IMR-90 (cell line): ENCODE data around the gene MTF1. TPM values are rescaled to one million over a fixed set of nuclear protein-coding genes. Genes with fewer than 3 reads are reported as not detected.

Experiments used
- ATAC-seq: fragments of 200-7000 bp; cut with Tn5 transposase; 2 replicates; pipeline ENCODE4 v1.9.1; 2020; ENCODE audit warnings: low read depth, mild to moderate bottlenecking, moderate library complexity
- BruUV-seq: library from RNA; stranded (reverse); fragments of 400-500 nt; replicated peaks from 2 replicates; lab custom pipeline; 2021; lab: Mats Ljungman, UMichigan
- CTCF ChIA-PET: fragments of 300-600 bp; formaldehyde crosslinking; extraction: SDS; loops from one replicate; lab custom pipeline; 2021; ENCODE audit warnings: antibody characterized with exemption; lab: Yijun Ruan, JAX
- POLR2A ChIA-PET: fragments of 300-600 bp; sonication (Branson Sonifier 250); formaldehyde crosslinking; loops from one replicate; lab custom pipeline; 2022; ENCODE audit warnings: antibody characterized with exemption; ENCODE audit not compliant: unreplicated experiment; lab: Charles Lee
- DNase-seq: peaks from one replicate; pipeline ENCODE4 v3.0.0; 2013
- H2AFZ ChIP-seq: replicated peaks from 2 replicates; pipeline ENCODE3; 2013; ENCODE audit warnings: low read length, mild to moderate bottlenecking; ENCODE audit not compliant: poor library complexity
- H2AK5ac ChIP-seq: 2 replicates; pipeline ENCODE4 v1.6.1; 2013; ENCODE audit warnings: low read depth, low read length, inconsistent platforms
- H2AK9ac ChIP-seq: replicated peaks from 2 replicates; pipeline ENCODE3; 2013; ENCODE audit warnings: mild to moderate bottlenecking, low read depth, low read length, moderate library complexity; ENCODE audit not compliant: poor library complexity
- H2BK120ac ChIP-seq: 2 replicates; pipeline ENCODE4 v1.6.1; 2013; ENCODE audit warnings: low read depth, low read length, inconsistent platforms
- H2BK15ac ChIP-seq: 3 replicates; pipeline ENCODE4 v1.6.1; 2013; ENCODE audit warnings: low read depth, low read length, inconsistent platforms
- H2BK20ac ChIP-seq: 2 replicates; pipeline ENCODE4 v1.6.1; 2013; ENCODE audit warnings: low read depth, mild to moderate bottlenecking, inconsistent platforms, low read length, moderate library complexity
- H2BK5ac ChIP-seq: 2 replicates; pipeline ENCODE4 v1.6.1; 2013; ENCODE audit warnings: mild to moderate bottlenecking, low read depth, low read length, inconsistent platforms; ENCODE audit not compliant: poor library complexity, severe bottlenecking
- H3K14ac ChIP-seq: replicated peaks from 2 replicates; pipeline ENCODE4 v1.6.1; 2013; ENCODE audit warnings: low read depth, low read length, inconsistent platforms
- H3K18ac ChIP-seq: 2 replicates; pipeline ENCODE4 v1.6.1; 2013; ENCODE audit warnings: low read depth, low read length, control low read depth
- H3K23ac ChIP-seq: 2 replicates; pipeline ENCODE4 v1.6.1; 2013; ENCODE audit warnings: low read depth, low read length, inconsistent platforms
- H3K27ac ChIP-seq: 2 replicates; pipeline ENCODE4 v1.5.1; 2013; ENCODE audit warnings: mild to moderate bottlenecking, control low read depth, low read length; ENCODE audit not compliant: insufficient read depth
- H3K27me3 ChIP-seq: 2 replicates; pipeline ENCODE4 v1.6.1; 2013; ENCODE audit warnings: low read length; ENCODE audit not compliant: control insufficient read depth, insufficient read depth
- H3K36me3 ChIP-seq: 2 replicates; pipeline ENCODE4 v1.6.1; 2013; ENCODE audit warnings: low read length, mixed read lengths; ENCODE audit not compliant: control insufficient read depth, insufficient read depth
- H3K4ac ChIP-seq: 2 replicates; pipeline ENCODE4 v1.6.1; 2013; ENCODE audit warnings: low read depth, low read length, inconsistent platforms
- H3K4me1 ChIP-seq: 2 replicates; pipeline ENCODE4 v1.6.1; 2013; ENCODE audit warnings: low read length, mixed read lengths; ENCODE audit not compliant: control insufficient read depth, insufficient read depth
- H3K4me2 ChIP-seq: 2 replicates; pipeline ENCODE4 v1.6.1; 2013; ENCODE audit warnings: low read depth, mild to moderate bottlenecking, control low read depth, low read length, moderate library complexity
- H3K4me3 ChIP-seq: 2 replicates; pipeline ENCODE4 v1.5.1; 2013; ENCODE audit warnings: low read depth, mild to moderate bottlenecking, control low read depth, low read length, moderate library complexity; ENCODE audit not compliant: insufficient read depth
- H3K56ac ChIP-seq: 2 replicates; pipeline ENCODE4 v1.6.1; 2013; ENCODE audit warnings: low read length, inconsistent platforms; ENCODE audit not compliant: insufficient read depth; ENCODE audit errors: extremely low read depth
- H3K79me1 ChIP-seq, 2 experiments: 2 replicates each; pipeline ENCODE4 v1.6.1; 2013; ENCODE audit warnings: low read length in 2 of 2, inconsistent platforms in 1 of 2, low read depth in 1 of 2
- H3K9ac ChIP-seq: 2 replicates; pipeline ENCODE4 v1.6.1; 2013; ENCODE audit warnings: low read depth, low read length, control low read depth
- H3K9me1 ChIP-seq: 2 replicates; pipeline ENCODE4 v1.6.1; 2013; ENCODE audit warnings: low read length, inconsistent platforms; ENCODE audit not compliant: insufficient read depth
- H3K9me3 ChIP-seq: 2 replicates; pipeline ENCODE4 v1.6.1; 2013; ENCODE audit warnings: low read length; ENCODE audit not compliant: control insufficient read depth, insufficient read depth
- H4K20me1 ChIP-seq: 2 replicates; pipeline ENCODE4 v1.6.1; 2013; ENCODE audit warnings: low read length, inconsistent platforms; ENCODE audit not compliant: insufficient read depth
- H4K5ac ChIP-seq: 2 replicates; pipeline ENCODE4 v1.6.1; 2013; ENCODE audit warnings: mild to moderate bottlenecking, low read depth, low read length, control low read depth
- H4K8ac ChIP-seq, 2 experiments: 2 replicates each; pipeline ENCODE4 v1.6.1; 2013; ENCODE audit warnings: low read depth in 2 of 2, low read length in 2 of 2, control low read depth in 1 of 2, inconsistent platforms in 1 of 2
- H4K91ac ChIP-seq: 2 replicates; pipeline ENCODE4 v1.6.1; 2013; ENCODE audit warnings: low read depth, low read length, inconsistent platforms; ENCODE audit not compliant: insufficient read depth
- CEBPB ChIP-seq: IDR thresholded peaks from 2 replicates; pipeline ENCODE4 v1.6.1; 2012; ENCODE audit warnings: low read depth, low read length, improper control_type of control experiment
- MAZ ChIP-seq: IDR thresholded peaks from 2 replicates; pipeline ENCODE4 v1.6.1; 2012; ENCODE audit warnings: low read depth, mild to moderate bottlenecking, low read length, improper control_type of control experiment, moderate library complexity, borderline replicate concordance
- MXI1 ChIP-seq: IDR thresholded peaks from 2 replicates; pipeline ENCODE4 v1.6.1; 2012; ENCODE audit warnings: low read depth, mild to moderate bottlenecking, low read length, moderate library complexity, borderline replicate concordance
- WGBS, 2 experiments: methylation state at CpG; one replicate each; pipeline versions ENCODE4 v1.1.5 to v1.1.7; 2013; ENCODE audit warnings: missing lambda C conversion rate in 2 of 2; ENCODE audit not compliant: insufficient read length in 1 of 2; ENCODE audit errors: extremely low coverage in 2 of 2; 5-methylcytosine and 5-hydroxymethylcytosine counted together
- dilution Hi-C: fragments of 300-500 bp; cut with HindIII; formaldehyde crosslinking; loops from one replicate; pipeline ENCODE4 v1.14.3; 2018; ENCODE audit warnings: low sequenced_read_pairs; ENCODE audit not compliant: unreplicated experiment
- in situ Hi-C: fragments of 300-500 bp; cut with MboI; formaldehyde crosslinking; loops from 3 replicates; pipeline ENCODE4 v1.14.3; 2019; ENCODE audit warnings: low sequenced_read_pairs, inconsistent platforms, mixed read lengths
- intact Hi-C: fragments of 100-400 bp; cut with micrococcal nuclease; formaldehyde crosslinking; loops from 2 replicates; pipeline ENCODE4 v1.10.0; 2022
- polyA plus RNA-seq, 3 experiments: library from polyadenylated mRNA; depleted of rRNA; stranded (reverse); fragments of >200 nt; gene quantifications; 2 replicates each; pipeline ENCODE4 v1.2.3, GENCODE V29; 2012; ENCODE audit warnings: low replicate concordance in 1 of 3
- total RNA-seq: library from RNA; depleted of rRNA; stranded (reverse); fragments of >200 nt; gene quantifications from 2 replicates; pipeline ENCODE4 v1.2.3, GENCODE V29; 2012
- TF ChIP-seq, protein P1 (sequence below): fragments of 150-350 bp; IDR thresholded peaks from 2 replicates; pipeline ENCODE4 v1.6.1; 2017; ENCODE audit warnings: mild to moderate bottlenecking, antibody characterized with exemption, low read length, low read depth

Gene MTF1
- total and polyA plus RNA-seq, 2 of the 4 experiments (the other 2 are of a cell fraction): 2.3 to 4.7 TPM

DNA sequence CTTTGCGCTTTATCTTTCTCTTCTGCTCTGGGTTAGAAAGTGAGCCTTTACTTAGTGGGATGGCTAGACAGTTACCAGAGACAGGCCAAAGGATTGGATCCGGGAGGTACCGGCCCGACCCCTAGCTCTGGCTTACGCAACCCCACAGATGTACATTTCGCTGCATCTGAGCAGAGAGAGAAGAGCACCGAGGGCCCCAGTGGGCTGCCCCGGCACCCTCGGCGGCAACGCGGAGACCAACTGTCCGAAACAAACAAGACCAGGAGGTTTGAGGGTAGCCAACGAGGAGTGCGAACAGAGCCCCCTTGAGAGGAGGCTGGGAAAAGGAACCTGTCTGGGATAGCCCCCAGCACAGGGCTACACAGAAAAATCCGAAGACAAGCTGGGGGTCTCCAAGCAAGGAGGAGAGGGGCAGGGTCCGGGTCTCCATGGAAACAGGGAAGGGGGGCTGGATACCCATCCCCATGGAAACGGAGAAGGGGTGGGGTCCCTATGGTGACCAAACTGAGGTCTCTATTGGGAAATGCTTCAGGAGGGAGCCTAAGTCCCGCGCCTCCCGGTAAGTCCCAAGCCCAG lies 373 bp downstream of the MTF1 start:
- POLR2A ChIA-PET: interaction anchor here (0.6 kb wide), 1 partner anchor 143 kb away, joined by 5 read pairs; no protein-coding TSS in a partner anchor
- no TSS peak for BruUV-seq
- peak; percentile 20 for DNase-seq
- Histone ChIP-seq H3K27ac (peak overlapping the region; percentile 89), H3K36me3 (peaks cover 21% of the 10 kb centered on the region), H3K56ac (peak overlapping the region; percentile 72), H2BK120ac (peak overlapping the region; percentile 44; the same call in 1 of the 2 replicates), H3K4me1 (peaks cover 2% of the 10 kb centered on the region; the same call in 1 of the 2 replicates), H3K23ac (peak overlapping the region; percentile 70), H3K9me1 (no peaks in the 10 kb centered on the region), H3K9me3 (no peaks in the 10 kb centered on the region), H2AFZ (peak overlapping the region; percentile 95), H3K79me1 (peaks cover 14 to 34% of the 10 kb centered on the region in 2 experiments), H4K5ac (peak overlapping the region; percentile 63), H3K4ac (peak overlapping the region; percentile 78), H4K8ac (peak overlapping the region; percentile 37 to 82; a peak in 2 of 4 replicates), H2BK5ac (peak overlapping the region; percentile 74), H2AK5ac (no peak overlapping the region), H2AK9ac (peak overlapping the region; percentile 82), H4K20me1 (no peaks in the 10 kb centered on the region; the same call in 1 of the 2 replicates), H2BK15ac (no peak overlapping the region), H3K4me3 (peak overlapping the region; percentile 94), H3K18ac (peak overlapping the region; percentile 25; the same call in 1 of the 2 replicates), H2BK20ac (no peak overlapping the region), H4K91ac (peak overlapping the region; percentile 75), H3K9ac (peak overlapping the region; percentile 91), H3K4me2 (peak overlapping the region; percentile 94), H3K14ac (peak overlapping the region; percentile 74), H3K27me3 (no peaks in the 10 kb centered on the region)
- CTCF ChIA-PET: interaction anchor here (0.6 to 1.7 kb wide), 7 partner anchors 9 to 50 kb away, joined by 3 to 5 read pairs (median 3); partner anchors contain the start of gene YRDC
- dilution Hi-C loops (no loop called here), intact Hi-C loops (loop anchor here (1.0 kb wide), 1 partner anchor 167 kb away; the partner anchor contains the start of gene CDCA8), in situ Hi-C loops (no loop called here)
- TF ChIP-seq CEBPB (peak; percentile 88), MXI1 (peak; percentile 11; the same call in 1 of the 2 replicates), MAZ (no peak)
- TF ChIP-seq, protein P1, sequence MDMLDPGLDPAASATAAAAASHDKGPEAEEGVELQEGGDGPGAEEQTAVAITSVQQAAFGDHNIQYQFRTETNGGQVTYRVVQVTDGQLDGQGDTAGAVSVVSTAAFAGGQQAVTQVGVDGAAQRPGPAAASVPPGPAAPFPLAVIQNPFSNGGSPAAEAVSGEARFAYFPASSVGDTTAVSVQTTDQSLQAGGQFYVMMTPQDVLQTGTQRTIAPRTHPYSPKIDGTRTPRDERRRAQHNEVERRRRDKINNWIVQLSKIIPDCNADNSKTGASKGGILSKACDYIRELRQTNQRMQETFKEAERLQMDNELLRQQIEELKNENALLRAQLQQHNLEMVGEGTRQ: no peak
- peak; percentile 13 for ATAC-seq
- 3% methylated on average over 6 of the region's 21 CpGs; no CpG with 5 or more reads in 1 of the 2 experiments for WGBS, 2 experiments
